ENCODE data around the gene SLC5A10. TPM values are rescaled to one million over a fixed set of nuclear protein-coding genes. Genes with fewer than 3 reads are reported as not detected.
"Not testable (repeated sequence)": the region's sequence is repeated elsewhere in the genome, so short reads cannot be mapped to it uniquely, and the experiment has no call there.

The SLC5A10 gene
- total and polyA plus RNA-seq, 8 donors = 0.60 to 1.0 (median 0.77) TPM; not detected in 2

GRCh38 chr17:19022128-19022527 lies 70.2 kb downstream of the SLC5A10 start:
- H3K4me1 ChIP-seq = no peaks in the 10 kb centered on the region
- no peaks in the 10 kb centered on the region for H3K27me3 ChIP-seq
- no peak for ATAC-seq
- H3K9me3 ChIP-seq = no peaks in the 10 kb centered on the region
- no peak overlapping the region for H3K4me3 ChIP-seq
- intact Hi-C loops (cut with DNase I) = no loop called here
- H3K36me3 ChIP-seq = no peaks in the 10 kb centered on the region
- H3K27ac ChIP-seq = no peak overlapping the region
- no peak for TF ChIP-seq CTCF (IDR thresholded peaks at IDR 0.05)
- peak in 1 of 4 donors; percentile 45 for DNase-seq

GRCh38 chr17:19022747-19023146 lies 70.8 kb downstream of the SLC5A10 start:
- Histone ChIP-seq H3K4me1 (no peaks in the 10 kb centered on the region), H3K4me3 (no peak overlapping the region), H3K27ac (no peak overlapping the region), H3K27me3 (no peaks in the 10 kb centered on the region), H3K9me3 (no peaks in the 10 kb centered on the region), H3K36me3 (no peaks in the 10 kb centered on the region)
- no peak for TF ChIP-seq CTCF (IDR thresholded peaks at IDR 0.05)
- intact Hi-C loops (cut with DNase I) = no loop called here
- ATAC-seq (no peak), DNase-seq (peak in 1 of 4 donors; percentile 59)

- no peak for DNase-seq
- intact Hi-C loops (cut with DNase I) = no loop called here
- Histone ChIP-seq H3K27me3 (no peaks in the 10 kb centered on the region), H3K27ac (no peak overlapping the region), H3K4me3 (no peak overlapping the region), H3K9me3 (no peaks in the 10 kb centered on the region), H3K36me3 (no peaks in the 10 kb centered on the region), H3K4me1 (no peaks in the 10 kb centered on the region)
- TF ChIP-seq CTCF (IDR thresholded peaks at IDR 0.05) = no peak
- no peak for ATAC-seq
These were observed 71.4 kb downstream of the SLC5A10 start for GRCh38 chr17:19023209-19023999.

GRCh38 chr17:19024101-19025078 lies 72.4 kb downstream of the SLC5A10 start:
- no peak overlapping the region for H3K4me3 ChIP-seq
- H3K36me3 ChIP-seq = no peaks in the 10 kb centered on the region
- peak in 1 of 4 donors; percentile 37 for DNase-seq
- H3K9me3 ChIP-seq = no peaks in the 10 kb centered on the region
- intact Hi-C loops (cut with DNase I) = no loop called here
- no peak for ATAC-seq
- no peaks in the 10 kb centered on the region for H3K4me1 ChIP-seq
- H3K27ac ChIP-seq = no peak overlapping the region
- no peaks in the 10 kb centered on the region for H3K27me3 ChIP-seq
- TF ChIP-seq CTCF (IDR thresholded peaks at IDR 0.05) = no peak

- DNase-seq; H3K27ac ChIP-seq; H3K9me3 ChIP-seq; H3K4me3 ChIP-seq; H3K27me3 ChIP-seq; H3K36me3 ChIP-seq; intact Hi-C loops (cut with DNase I); H3K4me1 ChIP-seq; ATAC-seq: not testable (repeated sequence)
These were observed 76.7 kb downstream of the SLC5A10 start for GRCh38 chr17:19028671-19029070.

GRCh38 chr17:19029740-19030139 lies 77.8 kb downstream of the SLC5A10 start:
- DNase-seq; H3K9me3 ChIP-seq; H3K4me3 ChIP-seq; H3K4me1 ChIP-seq; H3K27me3 ChIP-seq; H3K36me3 ChIP-seq; H3K27ac ChIP-seq; intact Hi-C loops (cut with DNase I): not testable (repeated sequence)
- peak; percentile 3 for ATAC-seq

GRCh38 chr17:19030771-19031449 lies 78.9 kb downstream of the SLC5A10 start:
- DNase-seq; H3K4me3 ChIP-seq; H3K4me1 ChIP-seq; intact Hi-C loops (cut with DNase I); H3K36me3 ChIP-seq; H3K9me3 ChIP-seq; H3K27ac ChIP-seq; H3K27me3 ChIP-seq; ATAC-seq: not testable (repeated sequence)

Data from left lung (tissue), 10 donors.